M059J (cell line): ENCODE measurements around the gene TBC1D22A. TPM values are rescaled to one million over a fixed set of nuclear protein-coding genes. Genes with fewer than 3 reads are reported as not detected.

Experiments used
- DNase-seq: peaks from one replicate; pipeline ENCODE4 v3.0.0-alpha.2; 2012; ENCODE audit warnings: low read depth
- total RNA-seq: library from RNA; depleted of rRNA; stranded (reverse); fragments of >200 nt; shearing (Covaris generic); gene quantifications from 2 replicates; pipeline ENCODE4 v1.2.3, GENCODE V29; 2014

TBC1D22A gene
- total RNA-seq, 1 experiment from 2014 or later = 7.3 TPM

- DNase-seq = no peak
Observed at GRCh38 chr22:47080100-47080499, 317.6 kb downstream of the TBC1D22A start.

DNA sequence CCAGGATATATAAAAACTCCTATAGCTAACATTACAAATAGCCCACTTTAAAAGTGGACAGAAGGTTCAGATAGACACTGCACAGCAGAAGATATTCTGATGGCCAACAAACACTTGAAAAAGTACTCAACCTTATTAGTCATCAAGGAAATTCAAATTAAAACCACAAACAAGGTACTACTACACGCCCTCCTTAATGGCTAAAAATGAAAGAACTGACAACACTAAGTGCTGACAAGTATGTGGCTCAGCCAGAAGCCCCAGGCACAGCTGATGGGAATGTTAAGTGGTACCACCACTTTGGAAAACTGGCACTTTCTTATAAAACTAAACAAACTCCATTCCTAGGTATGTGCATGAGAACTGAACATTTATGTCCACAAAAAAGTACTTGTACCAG, 320.1 kb downstream of the TBC1D22A start:
- peak; percentile 14 for DNase-seq

GRCh38 chr22:47083379-47083986, 321.0 kb downstream of the TBC1D22A start:
- DNase-seq = no peak

DNA sequence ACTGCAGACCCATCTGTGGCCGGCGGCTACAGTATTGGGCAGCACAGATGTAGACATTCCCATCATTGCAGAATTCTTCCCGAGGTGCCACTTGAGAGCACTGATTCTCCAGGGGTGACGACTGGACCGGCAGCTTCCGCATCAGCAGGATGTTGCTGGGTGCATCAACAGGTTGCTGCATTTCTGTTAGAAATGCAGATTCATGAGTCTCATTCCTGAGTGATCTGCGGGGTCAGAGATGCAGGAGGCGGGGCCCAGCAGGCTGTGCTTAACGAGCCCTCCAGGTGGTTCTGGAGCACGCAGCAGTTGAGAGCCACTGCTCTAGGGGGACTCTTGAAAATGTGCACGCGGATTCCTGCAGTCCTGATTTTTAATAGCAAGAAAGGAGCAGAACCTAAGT, 321.8 kb downstream of the TBC1D22A start:
- DNase-seq = no peak

DNA sequence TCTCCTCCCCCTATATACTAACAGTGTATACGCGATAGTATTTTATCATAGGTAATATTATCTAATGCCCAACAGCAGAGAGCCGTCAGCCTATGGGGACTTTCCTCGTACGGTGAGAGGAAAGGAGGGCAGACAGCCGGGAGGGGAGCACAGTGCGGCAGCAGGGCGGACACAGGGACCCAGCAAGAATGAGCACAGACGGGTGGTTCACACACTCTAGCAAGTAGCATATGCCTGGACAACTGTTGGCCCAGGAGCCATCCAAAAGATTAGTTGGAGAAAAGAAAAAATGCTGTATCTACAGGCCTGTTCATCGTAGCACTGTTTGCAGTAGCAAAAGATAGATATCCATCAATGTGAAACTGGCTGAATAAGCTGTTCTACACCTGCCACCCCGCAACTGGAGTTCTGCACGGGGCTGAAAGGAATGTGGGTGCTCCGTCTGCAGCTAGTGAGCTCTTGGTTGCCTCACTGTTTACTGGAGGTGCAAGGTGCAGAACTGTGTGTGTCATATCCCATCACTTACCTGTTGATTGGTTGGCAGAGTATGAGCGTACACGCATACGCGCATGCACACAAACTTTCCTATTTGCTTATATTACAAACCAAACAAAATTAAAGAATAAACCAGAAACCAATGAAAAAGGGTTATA, 324.3 kb downstream of the TBC1D22A start:
- DNase-seq = no peak

DNA sequence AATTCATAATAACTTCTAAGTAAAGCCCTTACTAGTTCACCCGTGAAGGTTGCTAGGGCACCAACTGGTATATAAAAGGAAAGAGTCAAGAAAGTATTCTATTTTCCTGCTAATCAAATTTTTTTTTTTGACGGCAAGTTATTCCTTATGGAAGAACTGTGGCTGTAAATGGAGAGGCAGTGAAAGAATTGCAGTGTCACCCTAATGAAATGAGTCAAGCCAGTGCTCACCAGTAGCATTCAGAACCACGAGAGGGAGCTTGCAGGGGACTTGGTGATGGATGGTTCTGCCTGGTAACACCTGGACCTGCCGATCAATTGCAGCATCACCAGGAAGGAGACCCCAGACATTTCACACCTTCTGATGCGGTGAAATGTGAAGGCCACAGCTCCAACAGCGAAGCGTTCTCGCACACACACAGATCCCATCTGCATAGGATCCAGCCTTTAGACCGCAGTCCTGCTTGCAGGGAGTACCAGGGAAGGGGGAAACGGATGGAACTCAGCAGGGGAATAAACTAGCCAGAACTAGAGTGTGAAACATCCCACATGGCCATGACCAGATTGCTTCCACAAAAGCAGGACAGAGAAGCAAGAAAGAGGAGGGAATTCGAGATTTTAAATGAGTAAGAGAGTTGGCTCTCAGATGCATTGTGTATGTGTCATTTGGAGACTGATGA, 326.2 kb downstream of the TBC1D22A start:
- no peak for DNase-seq

DNA sequence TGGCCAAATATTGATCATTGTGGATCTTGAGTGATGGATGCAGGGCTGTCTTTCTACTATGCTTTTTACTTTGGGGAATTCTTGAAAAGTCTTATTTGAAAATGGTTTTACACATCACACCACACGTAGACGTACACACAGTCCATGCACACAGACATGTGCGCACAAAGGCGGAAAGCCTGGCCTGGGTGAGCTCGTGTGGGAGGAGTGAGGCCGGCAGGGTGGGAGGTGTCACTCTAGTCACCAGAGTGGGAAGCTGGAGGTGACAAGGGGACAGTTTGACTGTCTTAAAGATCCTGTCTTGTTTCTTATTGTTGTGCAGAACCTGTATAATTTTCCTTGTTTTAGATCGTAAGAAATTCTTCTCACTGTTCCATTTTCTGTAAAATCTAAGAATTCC, 326.9 kb downstream of the TBC1D22A start:
- no peak for DNase-seq

- no peak for DNase-seq
Observed at GRCh38 chr22:47089796-47090460, 327.5 kb downstream of the TBC1D22A start.

DNA sequence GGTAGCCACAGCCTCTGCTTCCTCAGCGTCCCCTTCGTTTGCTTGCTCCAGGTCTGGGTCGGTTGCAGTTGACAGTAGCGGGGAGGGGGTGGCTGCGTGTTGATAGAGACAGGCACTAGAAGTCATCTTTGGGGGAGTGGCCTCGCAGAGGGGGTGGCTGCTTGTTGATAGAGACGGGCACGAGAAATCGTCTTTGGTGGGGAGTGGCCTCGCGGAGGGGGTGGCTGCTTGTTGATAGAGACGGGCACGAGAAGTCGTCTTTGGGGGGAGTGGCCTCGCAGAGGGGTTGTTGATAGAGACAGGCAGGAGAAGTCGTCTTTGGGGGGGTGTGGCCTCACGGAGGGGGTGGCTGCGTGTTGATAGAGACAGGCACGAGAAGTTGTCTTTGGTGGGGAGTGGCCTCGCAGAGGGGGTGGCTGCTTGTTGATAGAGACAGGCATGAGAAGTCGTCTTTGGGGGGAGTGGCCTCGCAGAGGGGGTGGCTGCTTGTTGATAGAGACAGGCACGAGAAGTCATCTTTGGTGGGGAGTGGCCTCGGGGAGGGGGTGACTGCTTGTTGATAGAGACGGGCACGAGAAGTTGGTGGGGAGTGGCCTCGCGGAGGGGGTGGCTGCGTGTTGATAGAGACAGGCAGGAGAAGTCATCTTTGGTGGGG, 328.3 kb downstream of the TBC1D22A start:
- DNase-seq = peak; percentile 19

DNA sequence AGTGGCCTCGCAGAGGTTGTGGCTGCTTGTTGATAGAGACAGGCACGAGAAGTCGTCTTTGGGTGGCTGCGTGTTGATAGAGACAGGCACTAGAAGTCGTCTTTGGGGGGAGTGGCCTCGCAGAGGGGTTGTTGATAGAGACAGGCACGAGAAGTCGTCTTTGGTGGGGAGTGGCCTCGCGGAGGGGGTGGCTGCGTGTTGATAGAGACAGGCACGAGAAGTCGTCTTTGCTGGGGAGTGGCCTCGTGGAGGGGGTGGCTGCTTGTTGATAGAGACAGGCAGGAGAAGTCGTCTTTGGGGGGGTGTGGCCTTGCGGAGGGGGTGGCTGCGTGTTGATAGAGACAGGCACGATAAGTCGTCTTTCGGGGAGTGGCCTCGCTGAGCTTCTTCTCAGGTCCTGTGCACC, 328.8 kb downstream of the TBC1D22A start:
- DNase-seq = no peak

GRCh38 chr22:47091921-47092700, 329.7 kb downstream of the TBC1D22A start:
- no peak for DNase-seq

DNA sequence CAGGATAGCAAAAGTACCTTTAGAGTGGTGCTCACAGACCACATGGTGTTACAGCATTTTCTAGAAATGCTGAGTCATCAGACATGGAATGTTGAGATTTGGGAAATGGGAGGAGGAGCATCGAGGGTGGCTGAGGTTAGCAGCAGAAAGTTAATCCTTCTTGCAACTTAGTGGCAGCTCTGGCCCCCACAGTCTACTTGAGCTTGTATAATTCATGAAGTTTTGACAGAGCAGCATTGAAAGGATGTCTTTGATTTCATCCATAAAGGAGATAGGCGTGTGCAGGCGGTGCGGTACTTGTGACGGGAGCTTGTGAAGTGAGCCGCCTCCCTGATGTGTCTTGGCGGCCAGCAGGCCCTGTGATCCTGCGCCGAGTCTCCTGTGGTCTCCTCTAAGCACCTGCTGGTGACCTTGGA, 330.5 kb downstream of the TBC1D22A start:
- peak; percentile 61 for DNase-seq

DNA sequence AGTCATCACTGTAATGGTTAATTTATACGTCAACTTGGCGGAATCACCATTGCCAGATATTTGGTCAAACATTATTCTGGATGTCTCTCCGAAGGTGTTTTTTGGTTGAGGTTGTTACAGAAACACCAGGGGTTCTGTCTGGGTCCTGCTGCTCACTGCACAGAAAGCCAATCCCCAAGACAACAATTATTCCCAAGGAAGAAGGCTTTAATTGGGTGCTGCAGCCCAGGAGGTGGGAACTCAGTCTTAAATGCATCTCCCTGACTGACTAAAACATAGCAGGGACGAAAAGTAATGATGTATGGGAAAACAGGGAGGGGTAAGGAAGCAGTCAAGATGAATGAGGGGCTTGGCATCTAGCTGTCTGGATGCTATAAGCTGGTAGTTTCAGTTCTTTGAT, 331.3 kb downstream of the TBC1D22A start:
- DNase-seq = no peak

- peak; percentile 90 for DNase-seq
Observed at GRCh38 chr22:47094861-47095330, 332.4 kb downstream of the TBC1D22A start.

DNA sequence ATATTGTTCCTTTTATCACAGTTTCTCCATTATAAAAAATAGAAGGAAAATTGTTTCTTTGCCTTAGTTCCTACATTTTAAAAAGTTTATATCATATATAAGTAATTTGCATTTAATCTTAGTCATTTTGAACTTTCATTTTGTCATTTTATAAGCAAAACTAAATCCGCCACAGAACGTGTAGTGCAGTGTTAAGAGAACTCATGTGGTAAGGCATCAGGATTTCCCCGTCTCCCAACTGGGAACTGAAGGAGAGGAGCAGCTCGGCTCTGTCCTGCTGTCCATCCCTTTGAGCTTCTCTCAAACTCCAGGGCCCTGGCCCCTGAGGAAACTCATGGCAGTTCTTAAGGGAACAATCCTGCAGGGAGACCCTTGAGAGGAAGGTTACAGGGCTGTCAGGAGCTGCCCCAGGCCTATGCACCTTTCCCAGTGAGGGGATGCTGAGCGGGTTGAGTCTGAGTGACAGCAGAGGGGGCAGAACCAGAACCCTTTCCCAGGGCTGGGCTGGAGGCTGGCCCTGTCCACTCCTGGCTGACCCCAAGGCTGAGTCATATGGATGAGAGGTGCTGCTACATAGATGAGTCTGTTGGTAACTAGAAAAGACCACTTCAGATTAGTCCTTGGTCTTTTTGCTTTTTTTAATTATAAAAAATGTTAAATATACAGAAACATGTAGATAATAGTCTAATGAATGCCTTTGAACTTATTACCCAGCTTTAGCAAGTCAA, 333.1 kb downstream of the TBC1D22A start:
- peak; percentile 55 for DNase-seq

GRCh38 chr22:47098121-47098520, 335.7 kb downstream of the TBC1D22A start:
- no peak for DNase-seq

- DNase-seq = no peak
Observed at GRCh38 chr22:47098554-47098953, 336.1 kb downstream of the TBC1D22A start.

- no peak for DNase-seq
Observed at GRCh38 chr22:47100019-47100418, 337.6 kb downstream of the TBC1D22A start.

DNA sequence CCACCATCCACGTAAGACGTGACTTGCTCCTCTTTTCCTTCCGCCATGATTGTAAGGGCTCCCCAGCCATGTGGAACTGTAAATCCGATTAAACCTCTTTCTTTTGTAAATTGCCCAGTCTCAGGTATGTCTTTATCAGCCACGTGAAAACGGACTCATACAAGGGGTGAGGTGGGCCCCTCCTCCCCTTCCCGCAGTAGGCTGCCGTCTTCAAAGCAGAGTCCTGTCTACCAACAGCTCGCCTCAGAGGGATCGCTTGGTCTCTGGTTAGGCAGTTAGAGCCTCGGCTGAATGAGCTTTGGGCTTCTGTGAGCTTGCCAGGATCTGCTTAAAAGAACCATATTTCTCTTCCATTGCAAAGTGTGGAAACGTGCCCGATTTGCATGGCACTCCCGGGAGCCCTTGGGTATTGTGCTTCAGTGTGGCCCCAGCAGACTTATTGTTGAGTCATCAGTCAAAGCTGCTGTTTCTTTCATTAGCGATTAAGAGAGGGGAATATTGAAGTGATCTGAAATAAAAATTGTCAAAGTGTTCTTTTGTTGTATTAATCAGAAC, 338.3 kb downstream of the TBC1D22A start:
- DNase-seq = peak; percentile 10

DNA sequence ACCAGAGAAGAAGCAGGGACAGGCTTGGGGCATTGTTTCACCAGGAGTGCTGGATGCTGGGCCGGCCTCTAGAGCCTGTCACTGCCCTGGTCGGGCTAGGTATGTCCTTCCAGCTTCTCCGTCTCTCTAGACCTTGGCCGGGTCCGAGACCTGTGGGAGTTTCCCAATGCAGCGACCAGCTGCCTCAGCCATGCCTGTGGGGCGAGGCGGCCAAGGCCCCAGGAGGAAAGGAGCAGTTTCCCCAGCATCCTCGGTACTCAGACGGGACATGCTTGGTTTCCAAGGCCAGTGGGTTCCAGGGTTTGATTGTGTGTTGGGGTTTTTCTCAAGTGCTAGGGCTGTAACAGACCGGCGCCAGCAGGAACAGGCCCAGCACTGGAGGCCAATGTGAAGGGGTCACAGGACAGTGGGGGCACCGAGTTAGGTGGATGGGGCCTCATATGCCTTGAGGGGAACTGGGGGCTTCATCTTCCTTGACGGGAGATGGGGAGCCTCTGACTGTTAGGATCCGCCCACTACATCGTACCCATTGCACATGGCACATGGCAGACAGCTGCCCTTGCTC, 339.0 kb downstream of the TBC1D22A start:
- no peak for DNase-seq
